Neutrophil (primary cell): ENCODE measurements around the gene DDIAS.

Experiments
- H3K27ac ChIP-seq: fragments of 200-600 bp; sonication (generic); 2 replicates; pipeline ENCODE4 v1.5.1; 2016; ENCODE audit warnings: mild to moderate bottlenecking, moderate library complexity
- H3K27me3 ChIP-seq: fragments of 200-600 bp; sonication (generic); 2 replicates; pipeline ENCODE4 v1.6.0; 2016; ENCODE audit warnings: mild to moderate bottlenecking
- H3K36me3 ChIP-seq: fragments of 200-600 bp; sonication (generic); 2 replicates; pipeline ENCODE4 v1.5.1; 2017
- H3K4me1 ChIP-seq, 2 experiments: fragments of 200-600 bp in 1 of 2; sonication (generic) in 1 of 2; 1 replicate in 1 of 2; 2 replicates in 1 of 2; pipeline versions ENCODE4 v1.5.1 to v1.6.1; 2013 to 2016; ENCODE audit warnings: low read depth in 1 of 2, low read length in 1 of 2, mild to moderate bottlenecking in 1 of 2, moderate library complexity in 1 of 2; ENCODE audit not compliant: control insufficient read depth in 1 of 2, insufficient read depth in 1 of 2
- H3K4me3 ChIP-seq, 2 experiments: fragments of 200-600 bp in 1 of 2; sonication (generic) in 1 of 2; 1 replicate in 1 of 2; 2 replicates in 1 of 2; pipeline ENCODE4 v1.5.1; 2013 to 2016; ENCODE audit warnings: low read depth in 1 of 2, low read length in 1 of 2, mild to moderate bottlenecking in 1 of 2, moderate library complexity in 1 of 2
- H3K9me3 ChIP-seq: fragments of 200-600 bp; sonication (generic); 2 replicates; pipeline ENCODE4 v1.5.1; 2016
- TF ChIP-seq, protein P1 (sequence below): fragments of 200-600 bp; sonication (generic); IDR thresholded peaks from 2 replicates; pipeline ENCODE4 v1.5.1; 2016; ENCODE audit warnings: antibody characterized with exemption

DDIAS gene

DNA sequence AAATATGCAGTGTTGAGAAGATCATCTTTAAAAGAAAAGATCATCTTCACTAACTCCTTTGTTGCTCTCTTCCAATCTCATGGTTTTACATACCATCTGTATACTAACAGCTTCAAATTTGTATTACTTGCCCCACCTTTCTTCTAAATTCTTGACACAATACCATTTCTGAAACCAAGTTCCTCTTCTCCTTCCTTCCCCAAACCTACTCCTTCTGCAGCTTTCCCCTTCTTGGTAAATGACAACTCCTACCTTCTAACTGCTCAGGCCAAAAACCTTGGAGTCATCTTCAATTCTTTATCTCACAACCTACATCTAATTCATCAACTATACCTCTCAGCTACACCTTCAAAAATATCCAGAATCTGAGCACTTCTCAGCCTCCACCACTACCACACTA, 10.6 kb upstream of the DDIAS start:
- H3K4me3 ChIP-seq: peak overlapping the region; percentile 61 to 71
- H3K4me1 ChIP-seq: peaks cover 76 to 81% of the 10 kb centered on the region in 2 experiments
- H3K36me3 ChIP-seq: peaks cover 8% of the 10 kb centered on the region
- H3K27ac ChIP-seq: peak overlapping the region; percentile 98
- TF ChIP-seq, protein P1, sequence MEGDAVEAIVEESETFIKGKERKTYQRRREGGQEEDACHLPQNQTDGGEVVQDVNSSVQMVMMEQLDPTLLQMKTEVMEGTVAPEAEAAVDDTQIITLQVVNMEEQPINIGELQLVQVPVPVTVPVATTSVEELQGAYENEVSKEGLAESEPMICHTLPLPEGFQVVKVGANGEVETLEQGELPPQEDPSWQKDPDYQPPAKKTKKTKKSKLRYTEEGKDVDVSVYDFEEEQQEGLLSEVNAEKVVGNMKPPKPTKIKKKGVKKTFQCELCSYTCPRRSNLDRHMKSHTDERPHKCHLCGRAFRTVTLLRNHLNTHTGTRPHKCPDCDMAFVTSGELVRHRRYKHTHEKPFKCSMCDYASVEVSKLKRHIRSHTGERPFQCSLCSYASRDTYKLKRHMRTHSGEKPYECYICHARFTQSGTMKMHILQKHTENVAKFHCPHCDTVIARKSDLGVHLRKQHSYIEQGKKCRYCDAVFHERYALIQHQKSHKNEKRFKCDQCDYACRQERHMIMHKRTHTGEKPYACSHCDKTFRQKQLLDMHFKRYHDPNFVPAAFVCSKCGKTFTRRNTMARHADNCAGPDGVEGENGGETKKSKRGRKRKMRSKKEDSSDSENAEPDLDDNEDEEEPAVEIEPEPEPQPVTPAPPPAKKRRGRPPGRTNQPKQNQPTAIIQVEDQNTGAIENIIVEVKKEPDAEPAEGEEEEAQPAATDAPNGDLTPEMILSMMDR: no peak
- H3K27me3 ChIP-seq: no peaks in the 10 kb centered on the region
- H3K9me3 ChIP-seq: no peaks in the 10 kb centered on the region

DNA sequence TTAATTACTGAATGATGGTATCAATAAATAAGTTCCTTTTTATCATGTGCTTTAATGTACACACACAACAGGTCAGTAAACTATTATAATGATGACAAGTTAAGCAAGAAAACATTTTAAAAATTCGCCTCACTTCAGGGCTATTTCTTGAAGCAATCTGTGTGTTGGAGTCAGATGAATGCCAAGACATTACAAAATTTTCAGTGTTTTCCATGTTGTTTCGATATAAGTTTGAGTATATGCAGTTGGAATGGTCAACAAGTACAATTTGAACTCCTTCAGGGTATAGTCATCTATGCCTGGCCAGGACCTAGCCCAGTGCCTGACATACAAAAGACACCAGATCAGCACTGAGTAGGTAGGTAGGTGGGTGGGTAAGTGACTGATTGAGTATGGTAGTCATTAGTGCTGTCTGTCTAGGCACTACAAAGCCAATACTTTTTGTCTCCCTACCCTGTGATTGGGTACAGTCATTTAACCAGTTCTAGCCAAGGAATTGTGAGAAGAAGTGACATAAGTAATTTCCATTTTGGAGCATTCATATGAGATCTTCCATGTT, 8.8 kb upstream of the DDIAS start:
- peaks cover 8% of the 10 kb centered on the region for H3K36me3 ChIP-seq
- H3K27me3 ChIP-seq: no peaks in the 10 kb centered on the region
- no peaks in the 10 kb centered on the region for H3K9me3 ChIP-seq
- peak overlapping the region; percentile 98 for H3K27ac ChIP-seq
- TF ChIP-seq, protein P1: no peak
- H3K4me1 ChIP-seq: peaks cover 94 to 99% of the 10 kb centered on the region in 2 experiments
- peak overlapping the region in 1 of 2 experiments; percentile 61 for H3K4me3 ChIP-seq

DNA sequence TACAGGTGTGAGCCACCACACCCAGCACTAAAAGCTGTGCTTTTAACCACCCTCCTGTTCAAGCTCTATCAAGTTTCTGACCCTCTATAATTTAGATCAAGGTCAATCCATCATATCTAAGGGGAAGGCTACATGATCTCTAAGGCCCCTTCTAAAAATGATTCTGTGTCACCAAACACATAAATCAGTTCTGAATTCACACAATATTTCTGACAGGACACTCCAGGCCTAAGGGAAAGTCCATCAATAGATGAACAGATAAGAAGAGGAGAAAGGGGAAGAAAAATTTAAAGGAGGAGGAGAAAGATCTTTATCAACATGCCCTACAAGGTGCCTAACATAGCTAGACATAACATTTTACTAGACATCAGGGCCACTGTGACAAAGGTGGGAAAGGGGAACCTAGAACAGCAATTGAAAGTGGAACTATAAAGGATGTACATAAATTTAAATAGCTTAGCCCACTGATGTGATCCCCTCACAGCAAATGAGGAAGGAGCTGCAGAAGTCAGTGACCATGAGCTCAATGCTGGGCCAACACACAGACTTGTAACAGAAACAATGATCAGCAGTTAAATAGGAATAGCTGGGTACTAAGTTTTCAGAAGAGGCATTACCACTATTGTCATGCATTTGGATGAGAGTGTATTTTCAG, 6.0 kb upstream of the DDIAS start:
- no peaks in the 10 kb centered on the region for H3K9me3 ChIP-seq
- H3K4me3 ChIP-seq: peak overlapping the region in 1 of 2 experiments; percentile 3
- H3K27ac ChIP-seq: peak overlapping the region; percentile 98
- H3K36me3 ChIP-seq: peaks cover 8% of the 10 kb centered on the region
- no peaks in the 10 kb centered on the region for H3K27me3 ChIP-seq
- peaks cover 94 to 99% of the 10 kb centered on the region in 2 experiments for H3K4me1 ChIP-seq
- TF ChIP-seq, protein P1: no peak

GRCh38 chr11:82896183-82896582, 5.4 kb upstream of the DDIAS start:
- H3K27ac ChIP-seq: peak overlapping the region; percentile 98
- peaks cover 8% of the 10 kb centered on the region for H3K36me3 ChIP-seq
- peaks cover 93 to 95% of the 10 kb centered on the region in 2 experiments for H3K4me1 ChIP-seq
- no peaks in the 10 kb centered on the region for H3K27me3 ChIP-seq
- TF ChIP-seq, protein P1: no peak
- no peaks in the 10 kb centered on the region for H3K9me3 ChIP-seq
- peak overlapping the region in 1 of 2 experiments; percentile 3 for H3K4me3 ChIP-seq

GRCh38 chr11:82898241-82898640, 3.3 kb upstream of the DDIAS start:
- Histone ChIP-seq H3K4me1 (peaks cover 84% of the 10 kb centered on the region in 2 experiments), H3K9me3 (no peaks in the 10 kb centered on the region), H3K27me3 (no peaks in the 10 kb centered on the region), H3K4me3 (peak overlapping the region in 1 of 2 experiments; percentile 85), H3K36me3 (peaks cover 8% of the 10 kb centered on the region), H3K27ac (peak overlapping the region; percentile 98)
- TF ChIP-seq, protein P1: no peak
